Endodermal cell (in vitro differentiated cells): ENCODE measurements around the gene SEC22A. TPM values are rescaled to one million over a fixed set of nuclear protein-coding genes. Genes with fewer than 3 reads are reported as not detected.

Experiments used
- DNase-seq: peaks from one replicate; pipeline ENCODE4 v3.0.0-alpha.2; 2017
- H3K27ac ChIP-seq: 2 replicates; pipeline ENCODE4 v1.5.1; 2013; ENCODE audit warnings: mild to moderate bottlenecking, low read depth, low read length, moderate library complexity
- H3K27me3 ChIP-seq: 2 replicates; pipeline ENCODE4 v1.6.1; 2013; ENCODE audit warnings: mild to moderate bottlenecking, low read length, moderate library complexity; ENCODE audit not compliant: insufficient read depth, control insufficient read depth, poor library complexity, severe bottlenecking
- H3K36me3 ChIP-seq: 2 replicates; pipeline ENCODE4 v1.7.0; 2013; ENCODE audit warnings: mild to moderate bottlenecking, low read length, moderate library complexity; ENCODE audit not compliant: control insufficient read depth, insufficient read depth
- H3K4me1 ChIP-seq: one replicate; pipeline ENCODE4 v1.7.0; 2013; ENCODE audit warnings: low read length; ENCODE audit not compliant: control insufficient read depth, insufficient read depth
- H3K4me3 ChIP-seq: 2 replicates; pipeline ENCODE4 v1.5.1; 2013; ENCODE audit warnings: mild to moderate bottlenecking, low read length, moderate library complexity
- H3K9ac ChIP-seq: 2 replicates; pipeline ENCODE4 v1.6.1; 2013; ENCODE audit warnings: mild to moderate bottlenecking, low read length, moderate library complexity; ENCODE audit not compliant: poor library complexity, severe bottlenecking; ENCODE audit errors: extremely low read depth
- H3K9me3 ChIP-seq: 2 replicates; pipeline ENCODE4 v1.6.1; 2013; ENCODE audit warnings: mild to moderate bottlenecking, low read length, moderate library complexity; ENCODE audit not compliant: control insufficient read depth
- H3K27ac Mint-ChIP-seq: 2 replicates; pipeline ENCODE4 v1.8.0; 2020; ENCODE audit warnings: mixed read lengths
- H3K27me3 Mint-ChIP-seq: 2 replicates; pipeline ENCODE4 v1.8.0; 2021; ENCODE audit warnings: mild to moderate bottlenecking, mixed read lengths; ENCODE audit not compliant: insufficient read depth
- H3K36me3 Mint-ChIP-seq: 2 replicates; pipeline ENCODE4 v1.8.0; 2020; ENCODE audit warnings: low read depth, mixed read lengths
- H3K4me1 Mint-ChIP-seq: 2 replicates; pipeline ENCODE4 v1.8.0; 2020; ENCODE audit warnings: mixed read lengths
- H3K4me3 Mint-ChIP-seq: 2 replicates; pipeline ENCODE4 v1.8.0; 2020; ENCODE audit warnings: mild to moderate bottlenecking, moderate library complexity, mixed read lengths
- H3K9me3 Mint-ChIP-seq: 2 replicates; pipeline ENCODE4 v1.8.0; 2020; ENCODE audit warnings: mild to moderate bottlenecking, mixed read lengths
- CTCF ChIP-seq: fragments of 200-600 bp; sonication (generic); conservative IDR thresholded peaks from 2 replicates; pipeline ENCODE4 v1.5.0; 2021; ENCODE audit warnings: antibody characterized with exemption, mild to moderate bottlenecking
- WGBS, 2 experiments: methylation state at CpG; one replicate each; pipeline versions ENCODE4 v1.1.5 to v1.1.7; 2013; ENCODE audit warnings: missing lambda C conversion rate in 2 of 2, mixed read lengths in 1 of 2; ENCODE audit not compliant: insufficient coverage in 1 of 2, insufficient read length in 1 of 2; 5-methylcytosine and 5-hydroxymethylcytosine counted together
- total RNA-seq, 2 donors: library from RNA; stranded (reverse); fragmentation: NEBNext Ultra II Directional in 1 of 2; extraction: Animal tissue kit (Norgen Biotek cat#: 25700) in 1 of 2; gene quantifications; 2 replicates in 1 of 2; 3 replicates in 1 of 2; pipeline ENCODE4 v1.2.1, GENCODE V29; 2021

The SEC22A gene
- total RNA-seq, 2 donors from 2014 or later = 19.5 to 21.8 TPM

GRCh38 chr3:123271466-123272159 is 69.9 kb downstream of the SEC22A start:
- no peak overlapping the region for H3K9ac ChIP-seq
- no peak for DNase-seq
- no peaks in the 10 kb centered on the region for H3K27me3 ChIP-seq
- H3K9me3 ChIP-seq = peaks cover 4% of the 10 kb centered on the region
- H3K4me1 ChIP-seq = no peaks in the 10 kb centered on the region
- H3K4me3 Mint-ChIP-seq = no peak overlapping the region
- WGBS, 2 experiments = 75 to 95% methylated on average over 3 to 5 of the region's 5 CpGs
- no peak overlapping the region for H3K4me3 ChIP-seq
- H3K9me3 Mint-ChIP-seq = peaks cover 10% of the 10 kb centered on the region
- no peak overlapping the region for H3K27ac ChIP-seq
- peaks cover 7% of the 10 kb centered on the region for H3K4me1 Mint-ChIP-seq
- H3K36me3 Mint-ChIP-seq = peaks cover 38% of the 10 kb centered on the region
- peaks cover 24% of the 10 kb centered on the region for H3K36me3 ChIP-seq
- H3K27me3 Mint-ChIP-seq = no peaks in the 10 kb centered on the region
- no peak for TF ChIP-seq CTCF
- H3K27ac Mint-ChIP-seq = no peak overlapping the region

- Mint-ChIP-seq H3K9me3 (peaks cover 3% of the 10 kb centered on the region), H3K27ac (no peak overlapping the region), H3K27me3 (no peaks in the 10 kb centered on the region), H3K4me3 (no peak overlapping the region), H3K36me3 (peaks cover 29% of the 10 kb centered on the region), H3K4me1 (peaks cover 7% of the 10 kb centered on the region)
- WGBS, 2 experiments = 94 to 96% methylated on average over 2 of the region's 2 CpGs
- peak; percentile 40 for DNase-seq
- no peaks in the 10 kb centered on the region for H3K4me1 ChIP-seq
- no peak for TF ChIP-seq CTCF
- H3K27me3 ChIP-seq = no peaks in the 10 kb centered on the region
- no peak overlapping the region for H3K27ac ChIP-seq
- no peaks in the 10 kb centered on the region for H3K9me3 ChIP-seq
- no peak overlapping the region for H3K4me3 ChIP-seq
- no peak overlapping the region for H3K9ac ChIP-seq
- H3K36me3 ChIP-seq = peaks cover 19% of the 10 kb centered on the region
These were observed 70.8 kb downstream of the SEC22A start for GRCh38 chr3:123272547-123272946.

GRCh38 chr3:123275691-123276090 is 73.9 kb downstream of the SEC22A start:
- Mint-ChIP-seq H3K27me3 (no peaks in the 10 kb centered on the region), H3K27ac (no peak overlapping the region)

More at GRCh38 chr3:123275691-123276090, 73.9 kb downstream of the SEC22A start:
- no peak for TF ChIP-seq CTCF
- Histone ChIP-seq H3K27ac (no peak overlapping the region), H3K36me3 (peaks cover 13% of the 10 kb centered on the region), H3K4me1 (no peaks in the 10 kb centered on the region), H3K9me3 (no peaks in the 10 kb centered on the region), H3K4me3 (no peak overlapping the region), H3K27me3 (no peaks in the 10 kb centered on the region), H3K9ac (no peak overlapping the region)
- Mint-ChIP-seq H3K4me1 (peaks cover 14% of the 10 kb centered on the region), H3K9me3 (peaks cover 3% of the 10 kb centered on the region), H3K4me3 (no peak overlapping the region), H3K36me3 (peaks cover 15% of the 10 kb centered on the region)
- WGBS, 2 experiments = 83 to 90% methylated on average over 2 of the region's 3 CpGs
- DNase-seq = no peak
